ENCODE data around the gene CPNE4.

CPNE4 gene

DNA sequence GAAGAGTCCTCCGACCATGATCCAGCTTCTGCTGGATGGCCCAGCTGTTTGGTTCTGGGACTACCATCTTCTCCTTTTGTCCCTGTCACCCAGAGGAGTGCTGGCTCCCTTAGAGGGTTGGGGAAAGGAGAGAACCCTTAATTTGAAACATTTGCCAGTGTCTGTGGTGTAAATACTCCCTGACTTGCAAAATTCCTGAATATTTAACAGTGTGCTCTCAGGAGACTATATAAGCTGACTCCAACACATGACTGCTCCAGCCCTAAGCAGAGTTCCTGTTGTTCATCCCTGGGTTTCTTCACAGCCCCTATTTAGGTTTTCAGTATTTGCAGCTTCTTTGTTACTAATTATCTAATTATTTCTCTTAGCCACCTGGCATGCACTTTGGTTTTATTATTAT, 133.1 kb downstream of the CPNE4 start:
- no peak overlapping the region for H3K27ac ChIP-seq
- no peak overlapping the region for H2AFZ ChIP-seq (ENCODE audit: low read depth)
- TF ChIP-seq, protein P1, sequence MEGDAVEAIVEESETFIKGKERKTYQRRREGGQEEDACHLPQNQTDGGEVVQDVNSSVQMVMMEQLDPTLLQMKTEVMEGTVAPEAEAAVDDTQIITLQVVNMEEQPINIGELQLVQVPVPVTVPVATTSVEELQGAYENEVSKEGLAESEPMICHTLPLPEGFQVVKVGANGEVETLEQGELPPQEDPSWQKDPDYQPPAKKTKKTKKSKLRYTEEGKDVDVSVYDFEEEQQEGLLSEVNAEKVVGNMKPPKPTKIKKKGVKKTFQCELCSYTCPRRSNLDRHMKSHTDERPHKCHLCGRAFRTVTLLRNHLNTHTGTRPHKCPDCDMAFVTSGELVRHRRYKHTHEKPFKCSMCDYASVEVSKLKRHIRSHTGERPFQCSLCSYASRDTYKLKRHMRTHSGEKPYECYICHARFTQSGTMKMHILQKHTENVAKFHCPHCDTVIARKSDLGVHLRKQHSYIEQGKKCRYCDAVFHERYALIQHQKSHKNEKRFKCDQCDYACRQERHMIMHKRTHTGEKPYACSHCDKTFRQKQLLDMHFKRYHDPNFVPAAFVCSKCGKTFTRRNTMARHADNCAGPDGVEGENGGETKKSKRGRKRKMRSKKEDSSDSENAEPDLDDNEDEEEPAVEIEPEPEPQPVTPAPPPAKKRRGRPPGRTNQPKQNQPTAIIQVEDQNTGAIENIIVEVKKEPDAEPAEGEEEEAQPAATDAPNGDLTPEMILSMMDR (conservative IDR thresholded peaks at IDR 0.05; ENCODE audit: low read depth, low read length) = no peak

DNA sequence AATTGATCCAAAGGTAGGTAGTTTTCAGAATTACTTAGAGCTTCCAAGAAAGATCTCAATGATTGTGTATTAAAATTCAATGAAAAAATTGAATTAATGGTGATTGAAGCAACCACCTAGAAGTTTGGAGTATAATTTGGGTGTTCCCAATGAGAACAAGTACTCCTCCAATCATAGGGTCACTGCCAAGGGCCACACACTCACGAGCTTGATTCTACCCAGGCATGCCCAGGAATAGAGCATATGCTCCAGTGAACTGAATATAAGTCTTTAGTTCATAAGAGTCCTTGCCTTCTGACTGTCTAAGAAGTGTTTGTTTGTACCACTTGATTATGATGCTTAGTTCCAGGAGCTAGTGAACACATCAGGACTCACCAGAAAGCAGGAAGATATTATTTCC, 133.9 kb downstream of the CPNE4 start:
- Histone ChIP-seq H3K79me2 (ENCODE audit: insufficient read depth, low read depth) (no peaks in the 10 kb centered on the region), H4K20me1 (ENCODE audit: insufficient read depth) (no peaks in the 10 kb centered on the region), H3K27me3 (ENCODE audit: insufficient read depth, low read depth) (no peaks in the 10 kb centered on the region), H3K4me2 (no peak overlapping the region), H2AFZ (ENCODE audit: low read depth) (no peak overlapping the region), H3K4me1 (ENCODE audit: low read depth, poor library complexity, severe bottlenecking) (no peaks in the 10 kb centered on the region), H3K4me3 (IDR thresholded peaks at IDR 0.05; ENCODE audit: insufficient read depth, low read depth, low read length) (no peak overlapping the region), H3K36me3 (ENCODE audit: insufficient read depth) (no peaks in the 10 kb centered on the region), H3K9ac (no peak overlapping the region), H3K27ac (no peak overlapping the region)
- TF ChIP-seq, protein P1 (conservative IDR thresholded peaks at IDR 0.05; ENCODE audit: low read depth, low read length) = no peak

More for the DNA sequence above, 133.1 kb downstream of the CPNE4 start:
- Histone ChIP-seq H3K4me1 (ENCODE audit: low read depth, poor library complexity, severe bottlenecking) (no peaks in the 10 kb centered on the region), H3K79me2 (ENCODE audit: insufficient read depth, low read depth) (no peaks in the 10 kb centered on the region), H3K9ac (no peak overlapping the region), H3K27me3 (ENCODE audit: insufficient read depth, low read depth) (no peaks in the 10 kb centered on the region), H3K4me3 (IDR thresholded peaks at IDR 0.05; ENCODE audit: insufficient read depth, low read depth, low read length) (no peak overlapping the region), H3K4me2 (no peak overlapping the region), H4K20me1 (ENCODE audit: insufficient read depth) (no peaks in the 10 kb centered on the region), H3K36me3 (ENCODE audit: insufficient read depth) (no peaks in the 10 kb centered on the region)

DNA sequence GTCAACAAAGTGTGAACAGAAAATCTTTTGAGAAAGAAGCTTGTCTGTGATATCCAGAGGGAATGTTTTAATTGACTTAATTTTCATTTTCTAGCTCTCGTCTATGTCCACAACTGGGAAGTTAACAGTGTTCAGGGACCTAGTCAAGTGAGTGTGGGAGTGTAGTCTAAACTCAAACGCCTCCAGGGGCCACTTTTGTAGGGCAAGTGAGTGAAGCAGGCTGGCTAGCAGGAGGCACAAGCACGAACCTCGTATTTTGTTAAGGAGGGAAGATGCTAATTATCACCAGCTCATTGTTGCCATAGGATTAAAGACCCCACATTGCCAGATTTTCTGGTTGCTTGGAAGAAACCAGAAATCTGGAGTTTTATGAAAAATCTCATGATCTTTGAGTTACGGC, 135.8 kb downstream of the CPNE4 start:
- no peaks in the 10 kb centered on the region for H4K20me1 ChIP-seq (ENCODE audit: insufficient read depth)
- TF ChIP-seq, protein P1 (conservative IDR thresholded peaks at IDR 0.05; ENCODE audit: low read depth, low read length) = no peak

DNA sequence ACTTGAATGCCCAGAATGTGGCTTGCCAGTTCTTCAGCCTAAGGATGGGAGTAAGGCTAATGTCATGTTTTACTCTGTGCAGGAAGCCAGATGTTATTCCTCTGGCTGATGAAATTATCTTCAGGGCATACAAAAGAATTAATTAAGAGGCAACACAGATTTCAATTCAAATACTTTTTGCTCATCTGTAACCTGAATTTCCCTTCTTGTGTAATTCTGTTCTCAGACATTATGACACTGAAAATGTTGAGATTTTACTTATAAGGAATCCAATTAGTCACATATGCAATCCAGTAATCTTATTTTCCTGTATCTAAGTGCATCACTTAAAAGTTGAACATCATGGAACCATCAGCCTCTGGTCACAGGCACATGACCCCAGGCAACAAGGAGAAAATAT, 136.5 kb downstream of the CPNE4 start:
- Histone ChIP-seq H3K4me2 (no peak overlapping the region), H3K27me3 (ENCODE audit: insufficient read depth, low read depth) (no peaks in the 10 kb centered on the region), H3K4me3 (IDR thresholded peaks at IDR 0.05; ENCODE audit: insufficient read depth, low read depth, low read length) (no peak overlapping the region), H3K79me2 (ENCODE audit: insufficient read depth, low read depth) (no peaks in the 10 kb centered on the region), H3K27ac (no peak overlapping the region), H3K36me3 (ENCODE audit: insufficient read depth) (no peaks in the 10 kb centered on the region), H4K20me1 (ENCODE audit: insufficient read depth) (no peaks in the 10 kb centered on the region), H2AFZ (ENCODE audit: low read depth) (no peak overlapping the region), H3K9ac (no peak overlapping the region), H3K4me1 (ENCODE audit: low read depth, poor library complexity, severe bottlenecking) (no peaks in the 10 kb centered on the region)
- TF ChIP-seq, protein P1 (conservative IDR thresholded peaks at IDR 0.05; ENCODE audit: low read depth, low read length) = no peak

More for the DNA sequence above, 135.8 kb downstream of the CPNE4 start:
- H3K4me3 ChIP-seq (IDR thresholded peaks at IDR 0.05; ENCODE audit: insufficient read depth, low read depth, low read length) = no peak overlapping the region
- H3K9ac ChIP-seq = no peak overlapping the region
- no peaks in the 10 kb centered on the region for H3K27me3 ChIP-seq (ENCODE audit: insufficient read depth, low read depth)
- H2AFZ ChIP-seq (ENCODE audit: low read depth) = no peak overlapping the region
- H3K4me1 ChIP-seq (ENCODE audit: low read depth, poor library complexity, severe bottlenecking) = no peaks in the 10 kb centered on the region
- no peaks in the 10 kb centered on the region for H3K36me3 ChIP-seq (ENCODE audit: insufficient read depth)
- H3K79me2 ChIP-seq (ENCODE audit: insufficient read depth, low read depth) = no peaks in the 10 kb centered on the region
- H3K27ac ChIP-seq = no peak overlapping the region
- H3K4me2 ChIP-seq = no peak overlapping the region

Data from KMS-11 (cell line).